ENCODE measurements around the gene MUC13.

Gene MUC13

GRCh38 chr3:124876401-124876878 lies 58.1 kb downstream of the MUC13 start:
- no peak for DNase-seq (ENCODE audit: low read depth)

GRCh38 chr3:124873226-124873625 lies 61.3 kb downstream of the MUC13 start:
- DNase-seq (ENCODE audit: low read depth): no peak

DNA sequence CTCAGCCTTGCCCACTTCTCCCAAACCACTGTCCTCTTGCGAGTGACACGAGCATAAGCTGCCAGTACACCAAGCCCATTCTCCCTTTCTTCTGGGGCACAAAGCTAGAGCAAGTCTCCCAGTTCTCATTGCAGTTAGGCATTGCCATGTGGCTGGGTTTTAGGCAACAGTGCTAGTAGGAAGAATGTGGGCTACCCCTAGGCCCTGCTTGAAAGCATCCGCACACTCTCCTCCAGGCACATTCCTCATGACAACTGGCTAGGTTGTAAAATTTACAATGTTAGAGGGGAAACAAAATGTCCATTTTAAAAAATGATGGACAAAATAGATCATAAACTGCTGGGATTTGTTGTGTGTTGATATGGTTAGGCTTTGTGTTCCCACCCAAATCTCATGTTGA lies 67.0 kb downstream of the MUC13 start:
- no peak for DNase-seq (ENCODE audit: low read depth)

- DNase-seq (ENCODE audit: low read depth): no peak
Measured at GRCh38 chr3:124862006-124862405, 72.5 kb downstream of the MUC13 start.

GRCh38 chr3:124861041-124861440 lies 73.5 kb downstream of the MUC13 start:
- DNase-seq (ENCODE audit: low read depth): no peak

GRCh38 chr3:124860599-124860998 lies 74.0 kb downstream of the MUC13 start:
- DNase-seq (ENCODE audit: low read depth): no peak

DNA sequence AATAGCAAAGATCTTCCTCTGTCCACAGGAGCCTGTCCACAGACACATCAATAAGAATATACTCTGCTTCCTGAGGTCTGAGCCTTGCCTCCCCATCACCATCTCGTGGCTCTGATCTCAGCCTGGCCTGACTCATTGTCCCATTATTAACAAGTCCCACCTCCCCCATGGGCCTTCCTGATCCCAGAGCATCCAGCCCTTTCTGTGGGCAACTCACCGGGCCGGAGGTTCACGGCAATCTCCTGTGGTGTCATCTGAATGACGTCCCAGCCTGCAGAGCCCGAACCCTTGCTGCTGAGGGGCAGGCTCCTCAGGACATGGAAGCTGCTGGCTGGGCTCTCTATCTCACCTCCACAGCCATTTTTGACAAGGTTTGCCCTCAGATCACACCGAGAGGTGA lies 75.5 kb downstream of the MUC13 start:
- DNase-seq (ENCODE audit: low read depth): no peak

DNA sequence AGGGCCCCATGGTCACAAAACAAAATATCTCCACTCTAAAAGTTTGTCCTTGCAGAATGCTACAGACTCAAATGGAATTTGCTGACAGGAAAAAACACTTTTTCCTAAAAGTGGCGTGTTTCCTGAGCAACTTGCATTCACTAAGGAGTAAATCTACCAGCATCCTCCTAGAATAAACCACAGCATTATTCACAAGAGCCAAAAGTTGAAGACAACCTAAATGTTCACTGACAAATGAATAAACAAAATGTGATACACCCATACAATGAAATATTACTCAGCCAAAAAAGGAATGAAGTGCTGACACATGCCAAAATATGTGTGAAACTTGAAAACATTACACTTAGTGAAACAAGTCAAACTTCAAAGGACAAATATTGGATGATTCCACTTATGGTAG lies 76.3 kb downstream of the MUC13 start:
- no peak for DNase-seq (ENCODE audit: low read depth)

DNA sequence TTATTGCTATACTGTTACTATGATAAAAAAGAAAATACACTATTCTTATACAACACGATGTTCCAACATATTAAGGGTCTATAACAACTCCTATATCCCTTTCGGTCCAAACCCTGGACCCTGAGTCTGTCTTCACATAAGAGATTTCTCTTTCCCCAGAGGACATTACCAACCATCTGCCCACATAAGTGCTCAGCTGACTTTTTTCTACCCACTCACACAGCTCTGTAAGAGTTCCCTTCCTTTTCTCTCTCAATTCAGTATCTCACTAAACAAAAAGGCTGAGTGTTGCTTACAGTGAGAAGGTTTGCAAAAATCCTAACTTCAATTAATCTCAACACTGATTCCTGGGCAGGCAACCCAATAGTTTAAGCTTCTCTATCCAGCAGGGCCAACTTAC lies 77.9 kb downstream of the MUC13 start:
- DNase-seq (ENCODE audit: low read depth): no peak

Measured in activated T-cell treated with anti-CD3 and anti-CD28 coated beads for 1 hour (primary cell).